Measurements from ENCODE around the gene XYLT1.

XYLT1 gene

DNA sequence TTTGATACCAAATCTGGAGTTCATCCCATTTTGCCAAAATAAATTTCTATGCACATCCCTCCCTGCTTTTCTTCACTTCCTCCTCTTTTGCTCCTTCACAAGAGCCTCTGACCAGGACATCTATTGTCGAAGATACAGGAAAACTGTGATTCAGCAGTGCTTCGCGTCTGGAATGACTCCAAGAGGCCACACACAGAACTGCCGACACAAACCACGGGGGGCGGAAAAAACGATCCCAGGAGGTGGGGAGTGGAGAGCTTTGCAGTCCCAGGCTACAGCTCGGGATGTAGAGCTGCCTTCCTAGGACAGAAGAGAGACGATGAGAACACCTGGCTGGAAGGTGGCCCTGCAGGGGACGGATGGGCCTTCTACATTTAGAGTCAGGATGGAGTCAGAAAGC, 102.8 kb downstream of the XYLT1 start:
- ChIA-PET POLR2A (no interaction called here), CTCF (no interaction called here)
- DNase-seq (ENCODE audit: extremely low spot score): peak; percentile 54
- TF ChIP-seq CTBP1 (IDR thresholded peaks at IDR 0.05; ENCODE audit: borderline replicate concordance) (no peak), LEF1 (IDR thresholded peaks at IDR 0.05; ENCODE audit: borderline replicate concordance) (no peak), ELF4 (IDR thresholded peaks at IDR 0.05) (no peak)

DNA sequence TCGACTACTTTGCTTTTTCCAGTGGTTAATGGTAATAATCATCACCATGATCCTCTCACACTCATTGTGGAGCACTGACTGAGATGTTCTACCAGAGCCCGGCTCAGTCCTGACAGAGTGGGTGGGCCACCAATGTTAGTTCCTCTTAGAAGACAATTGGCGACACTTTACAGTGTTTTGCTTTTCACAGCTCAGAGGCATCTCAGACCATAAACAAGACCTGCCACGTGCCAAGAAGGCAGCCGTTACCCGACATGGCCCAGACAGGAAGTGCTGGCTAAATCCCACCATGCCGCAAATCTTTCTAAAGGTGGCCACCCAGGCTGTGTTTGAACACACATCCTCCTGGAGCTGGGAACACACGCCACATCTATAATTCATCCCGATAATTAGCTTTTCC, 103.7 kb downstream of the XYLT1 start:
- ChIA-PET POLR2A (no interaction called here), CTCF (no interaction called here)
- TF ChIP-seq FOXK2 (IDR thresholded peaks at IDR 0.05): no peak
- TF ChIP-seq ARNT (IDR thresholded peaks at IDR 0.05): no peak
- TF ChIP-seq FOXA1 (IDR thresholded peaks at IDR 0.05): no peak
- no peak for TF ChIP-seq SP1 (IDR thresholded peaks at IDR 0.05)
- TF ChIP-seq, protein P1, sequence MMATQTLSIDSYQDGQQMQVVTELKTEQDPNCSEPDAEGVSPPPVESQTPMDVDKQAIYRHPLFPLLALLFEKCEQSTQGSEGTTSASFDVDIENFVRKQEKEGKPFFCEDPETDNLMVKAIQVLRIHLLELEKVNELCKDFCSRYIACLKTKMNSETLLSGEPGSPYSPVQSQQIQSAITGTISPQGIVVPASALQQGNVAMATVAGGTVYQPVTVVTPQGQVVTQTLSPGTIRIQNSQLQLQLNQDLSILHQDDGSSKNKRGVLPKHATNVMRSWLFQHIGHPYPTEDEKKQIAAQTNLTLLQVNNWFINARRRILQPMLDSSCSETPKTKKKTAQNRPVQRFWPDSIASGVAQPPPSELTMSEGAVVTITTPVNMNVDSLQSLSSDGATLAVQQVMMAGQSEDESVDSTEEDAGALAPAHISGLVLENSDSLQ (IDR thresholded peaks at IDR 0.05): no peak
- no peak for TF ChIP-seq ZNF384 (IDR thresholded peaks at IDR 0.05)
- no peak for TF ChIP-seq BHLHE40 (IDR thresholded peaks at IDR 0.05; ENCODE audit: borderline replicate concordance)
- TF ChIP-seq SUZ12 (IDR thresholded peaks at IDR 0.05): no peak
- no peak for TF ChIP-seq TARDBP (IDR thresholded peaks at IDR 0.05)
- TF ChIP-seq NFRKB (IDR thresholded peaks at IDR 0.05): no peak
- TF ChIP-seq HDGF (IDR thresholded peaks at IDR 0.05; ENCODE audit: borderline replicate concordance): no peak
- no peak for DNase-seq (ENCODE audit: extremely low spot score)

DNA sequence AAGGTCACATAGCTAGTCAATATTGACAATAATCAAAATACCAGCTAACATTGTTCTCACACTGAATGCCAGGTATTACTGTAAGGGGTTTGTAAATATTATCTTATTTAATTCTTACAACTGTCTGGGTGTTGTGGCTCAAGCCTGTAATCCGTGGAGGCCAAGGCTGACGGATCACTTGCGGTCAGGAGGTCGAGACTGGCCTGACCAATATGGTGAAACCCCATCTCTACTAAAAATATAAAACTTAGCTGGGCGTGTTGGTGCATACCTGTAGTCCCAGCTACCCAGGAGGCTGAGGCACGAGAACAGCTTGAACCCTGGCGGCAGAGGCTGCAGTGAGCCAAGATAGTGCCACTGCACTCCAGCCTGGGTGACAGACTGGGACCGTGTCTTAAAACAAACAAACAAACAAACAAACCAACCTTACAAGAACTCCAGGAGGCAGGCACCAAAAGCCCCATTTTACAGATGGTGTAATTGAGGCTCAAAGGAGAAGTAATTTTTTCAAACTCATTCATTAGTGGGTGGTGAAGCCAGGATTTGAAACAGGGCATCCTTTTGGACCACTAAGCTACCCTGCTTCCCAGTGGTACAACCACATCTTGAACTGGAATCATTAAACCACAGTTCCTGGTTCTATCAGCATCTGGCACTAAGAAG, 104.3 kb downstream of the XYLT1 start:
- ChIA-PET POLR2A (no interaction called here), CTCF (interaction anchor here (0.6 kb wide), 1 partner anchor 281 kb away, joined by 3 read pairs; no protein-coding TSS in a partner anchor)
- TF ChIP-seq NFRKB (IDR thresholded peaks at IDR 0.05) (no peak), ARNT (IDR thresholded peaks at IDR 0.05) (no peak), ELF4 (IDR thresholded peaks at IDR 0.05) (no peak), SP1 (IDR thresholded peaks at IDR 0.05) (no peak), CTBP1 (IDR thresholded peaks at IDR 0.05; ENCODE audit: borderline replicate concordance) (no peak), LEF1 (IDR thresholded peaks at IDR 0.05; ENCODE audit: borderline replicate concordance) (no peak), HDGF (IDR thresholded peaks at IDR 0.05; ENCODE audit: borderline replicate concordance) (no peak), SUZ12 (IDR thresholded peaks at IDR 0.05) (no peak), BHLHE40 (IDR thresholded peaks at IDR 0.05; ENCODE audit: borderline replicate concordance) (no peak), L3MBTL2 (conservative IDR thresholded peaks at IDR 0.05) (no peak), FOXA1 (IDR thresholded peaks at IDR 0.05) (no peak), ZNF384 (IDR thresholded peaks at IDR 0.05) (no peak), TARDBP (IDR thresholded peaks at IDR 0.05) (no peak), FOXK2 (IDR thresholded peaks at IDR 0.05) (no peak), FOXM1 (IDR thresholded peaks at IDR 0.05; ENCODE audit: borderline replicate concordance) (no peak)
- TF ChIP-seq, protein P1 (IDR thresholded peaks at IDR 0.05): no peak
- no peak for DNase-seq (ENCODE audit: extremely low spot score)

DNA sequence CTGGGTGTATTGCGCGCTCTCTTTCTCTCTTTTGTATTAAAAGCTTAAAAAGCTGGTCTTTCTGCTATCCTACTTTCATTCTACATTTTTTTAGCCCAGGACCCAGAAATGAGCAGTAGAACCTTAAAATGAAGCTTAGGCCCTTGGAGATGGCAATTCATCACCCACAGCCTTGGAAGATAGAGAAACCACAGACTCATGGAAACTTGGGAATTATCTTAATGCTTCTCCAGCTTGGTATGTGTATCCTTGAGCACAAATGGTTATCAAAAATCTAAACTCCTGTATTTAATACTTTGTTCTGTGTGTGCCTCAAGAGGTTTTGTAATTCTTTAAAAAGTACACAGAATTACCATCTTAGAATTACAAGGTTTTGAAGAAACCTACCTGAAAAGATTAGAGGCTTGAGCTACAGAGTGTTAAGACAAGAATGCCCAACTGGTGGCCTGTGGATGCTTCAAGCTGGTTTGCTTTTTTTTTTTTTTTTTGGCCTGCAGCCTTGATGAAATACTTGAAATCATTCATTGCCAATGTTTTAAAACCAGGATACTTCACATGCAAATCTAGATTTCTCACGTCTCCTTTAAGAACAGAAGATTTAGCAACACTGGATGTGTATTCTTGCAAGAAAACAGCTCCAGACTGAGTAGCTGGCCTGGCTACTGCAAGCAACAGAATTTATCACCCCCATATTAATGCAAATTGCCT, 105.0 kb downstream of the XYLT1 start:
- no peak for TF ChIP-seq CTBP1 (IDR thresholded peaks at IDR 0.05; ENCODE audit: borderline replicate concordance)
- ChIA-PET CTCF (interaction anchor here (0.6 kb wide), 1 partner anchor 280 kb away, joined by 3 read pairs; no protein-coding TSS in a partner anchor), POLR2A (no interaction called here)
- DNase-seq (ENCODE audit: extremely low spot score): no peak

DNA sequence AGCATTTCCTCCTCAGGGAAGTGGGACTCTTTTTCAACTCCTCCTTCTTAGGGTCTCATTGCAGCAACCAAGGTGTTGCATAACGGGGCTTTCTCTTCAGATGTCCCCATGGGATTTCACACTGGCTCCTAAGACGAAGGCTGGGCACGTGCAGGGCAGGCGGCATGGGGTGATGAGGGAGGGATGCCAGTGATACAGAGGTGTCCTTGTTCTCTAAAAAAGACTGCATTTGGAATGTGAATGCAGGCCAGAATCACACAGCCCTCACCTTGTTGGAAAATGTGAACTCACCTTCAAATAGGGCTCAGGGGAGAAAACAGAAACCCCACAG, 105.6 kb downstream of the XYLT1 start:
- CTCF ChIA-PET: no interaction called here
- no peak for DNase-seq (ENCODE audit: extremely low spot score)
- POLR2A ChIA-PET: no interaction called here
- TF ChIP-seq L3MBTL2 (conservative IDR thresholded peaks at IDR 0.05): no peak

DNA sequence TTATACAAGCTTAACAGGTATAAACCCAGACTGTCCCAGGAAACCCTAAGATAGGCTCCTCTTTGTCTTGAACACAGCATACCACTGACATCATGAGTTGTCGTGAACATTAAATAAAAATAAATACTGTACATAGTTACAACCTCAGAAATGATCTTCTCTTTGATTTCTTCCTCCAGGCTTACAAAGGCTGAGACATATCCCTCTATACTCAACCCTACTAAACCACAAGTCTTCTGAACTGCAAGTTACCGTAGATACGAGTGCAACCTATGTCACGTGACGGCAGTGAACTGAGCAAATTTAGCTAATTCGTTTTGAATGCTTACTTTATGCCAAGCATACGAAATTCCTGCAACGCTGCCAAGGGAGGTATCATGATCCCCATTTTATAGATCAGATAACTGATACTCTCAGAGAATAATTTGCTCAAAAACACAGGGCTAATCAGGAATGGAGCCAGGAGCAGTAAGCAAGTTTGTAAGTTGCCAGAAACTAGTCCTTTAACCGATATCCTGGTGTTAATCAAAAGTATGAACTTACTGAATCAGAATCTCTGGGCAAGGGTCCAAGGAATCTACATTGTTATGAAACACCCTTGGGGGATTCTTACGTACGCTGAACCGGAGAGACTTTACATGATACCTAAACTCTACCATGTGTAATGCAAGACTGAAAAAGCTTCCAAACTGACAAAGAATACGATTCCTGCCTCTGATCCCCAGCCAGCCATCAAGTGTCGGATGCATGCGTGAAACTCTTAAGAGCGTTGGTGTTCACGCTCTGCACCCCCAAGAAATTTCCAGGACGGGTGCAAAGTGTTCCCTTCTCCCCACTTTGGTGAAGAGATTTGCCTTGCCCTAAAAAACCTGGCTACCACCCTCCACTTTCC, 106.2 kb downstream of the XYLT1 start:
- no peak for DNase-seq (ENCODE audit: extremely low spot score)
- ChIA-PET CTCF (no interaction called here), POLR2A (no interaction called here)
- TF ChIP-seq ELF4 (IDR thresholded peaks at IDR 0.05) (no peak), FOXK2 (IDR thresholded peaks at IDR 0.05) (no peak), TARDBP (IDR thresholded peaks at IDR 0.05) (no peak), SUZ12 (IDR thresholded peaks at IDR 0.05) (no peak)

DNA sequence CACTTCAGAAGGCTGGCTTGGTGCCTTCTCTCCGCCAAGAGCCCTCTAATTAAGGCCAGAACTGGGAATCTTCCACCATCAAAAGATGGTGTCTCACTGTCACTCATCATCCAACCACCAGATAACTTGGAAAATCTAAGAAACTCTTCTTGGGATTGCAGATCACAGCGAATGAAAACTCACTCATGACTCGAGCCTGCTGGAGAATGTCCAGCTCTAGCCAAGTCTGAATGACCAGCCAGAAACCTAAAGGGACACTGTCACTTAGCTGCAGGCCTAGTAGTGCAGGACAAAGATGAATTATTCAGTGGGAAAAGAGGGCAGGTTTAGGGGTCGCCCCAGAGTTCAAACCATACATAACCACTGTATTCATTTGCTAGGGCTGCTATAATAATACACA, 107.8 kb downstream of the XYLT1 start:
- POLR2A ChIA-PET: no interaction called here
- CTCF ChIA-PET: no interaction called here
- no peak for DNase-seq (ENCODE audit: extremely low spot score)
- no peak for TF ChIP-seq SP1 (IDR thresholded peaks at IDR 0.05)
- TF ChIP-seq ARNT (IDR thresholded peaks at IDR 0.05): no peak
- TF ChIP-seq, protein P1 (IDR thresholded peaks at IDR 0.05): no peak
- no peak for TF ChIP-seq SUZ12 (IDR thresholded peaks at IDR 0.05)
- TF ChIP-seq TARDBP (IDR thresholded peaks at IDR 0.05): no peak
